Measurements from ENCODE around the gene SMYD4.
"Not testable (repeated sequence)": the region's sequence is repeated elsewhere in the genome, so short reads cannot be mapped to it uniquely, and the experiment has no call there.

The SMYD4 gene

GRCh38 chr17:1783271-1783670, 46.4 kb downstream of the SMYD4 start:
- no peak for DNase-seq (ENCODE audit: low read depth, low spot score)

GRCh38 chr17:1782171-1782567, 47.5 kb downstream of the SMYD4 start:
- DNase-seq (ENCODE audit: low read depth, low spot score) = no peak

DNA sequence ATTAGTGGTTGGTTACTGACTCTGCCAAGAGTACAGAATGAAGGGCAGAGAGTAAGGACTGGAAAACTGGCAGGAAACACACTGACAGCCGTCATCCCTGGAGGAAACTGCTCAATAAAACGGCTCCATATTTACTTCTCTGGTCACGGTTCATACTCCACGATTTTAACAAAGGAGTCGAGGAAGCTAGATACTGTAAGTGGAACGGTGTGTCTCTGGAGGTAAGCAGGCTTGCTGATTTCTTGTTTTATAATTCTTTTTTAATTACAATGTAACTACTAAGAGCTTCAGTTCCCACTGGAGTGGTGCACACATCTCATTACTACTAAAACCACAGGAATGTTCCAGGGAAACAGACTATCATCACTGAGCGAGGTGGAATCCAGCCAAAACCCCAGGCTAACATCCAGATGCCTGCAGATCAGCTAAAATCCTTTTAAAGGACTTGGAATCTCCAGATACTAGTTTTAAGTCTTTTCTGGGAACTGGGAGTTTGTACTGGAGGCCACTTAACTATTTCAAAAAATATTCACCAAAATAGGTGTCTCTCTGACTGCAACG, 50.1 kb downstream of the SMYD4 start:
- no peak for DNase-seq (ENCODE audit: low read depth, low spot score)

DNA sequence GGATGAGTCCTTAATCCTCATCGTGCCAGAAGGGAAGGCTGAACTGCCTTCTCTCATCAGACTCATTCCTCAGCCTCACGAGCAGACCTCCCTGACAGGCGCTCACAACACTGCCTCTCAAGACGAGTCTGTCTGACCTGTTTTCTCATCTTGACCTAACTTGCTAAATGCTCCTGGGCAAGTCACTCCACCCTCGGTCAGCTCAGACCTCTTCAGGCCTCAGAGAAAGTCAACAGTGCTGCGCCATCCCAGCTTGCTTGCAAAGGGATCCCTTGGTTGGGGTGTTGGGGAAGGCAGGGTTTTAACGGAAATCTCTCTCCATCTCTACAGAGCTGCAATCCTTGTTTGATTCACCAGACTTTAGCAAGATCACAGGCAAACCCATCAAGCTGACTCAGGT, 52.8 kb downstream of the SMYD4 start:
- DNase-seq (ENCODE audit: low read depth, low spot score) = no peak

GRCh38 chr17:1776328-1776727, 53.4 kb downstream of the SMYD4 start:
- no peak for DNase-seq (ENCODE audit: low read depth, low spot score)

DNA sequence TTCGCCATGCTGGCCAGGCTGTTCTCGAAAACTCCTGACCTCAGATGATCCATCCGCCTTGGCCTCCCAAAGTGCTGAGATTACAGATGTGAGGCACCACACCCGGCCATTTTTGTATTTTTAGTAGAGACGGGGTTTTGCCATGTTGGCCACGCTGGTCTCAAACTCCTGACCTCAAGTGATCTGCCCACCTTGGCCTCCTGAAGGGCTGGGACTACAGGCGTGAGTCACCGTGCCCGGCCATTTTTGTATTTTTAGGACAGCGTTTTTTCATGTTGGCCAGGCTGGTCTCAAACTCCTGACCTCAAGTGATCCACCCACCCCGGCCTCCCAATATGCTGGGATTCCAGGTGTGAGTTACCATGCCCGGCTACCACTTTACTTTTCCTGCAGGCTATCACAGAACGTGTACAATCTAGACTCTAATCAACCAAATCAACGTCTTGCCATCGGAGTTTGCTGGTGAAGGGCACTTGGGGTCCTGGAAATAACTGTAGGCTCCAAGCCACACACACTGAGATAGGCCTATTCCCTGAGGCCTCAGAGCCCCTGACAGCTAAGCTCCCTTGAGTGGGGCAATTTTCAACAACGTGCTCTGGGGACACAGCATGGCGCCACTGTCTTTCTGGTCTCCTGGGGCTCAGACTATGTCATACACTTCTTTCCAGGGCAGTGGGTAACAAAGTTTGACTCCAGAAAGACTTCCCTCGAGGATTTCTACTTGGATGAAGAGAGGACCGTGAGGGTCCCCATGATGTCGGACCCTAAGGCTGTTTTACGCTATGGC, 55.1 kb downstream of the SMYD4 start:
- no peak for DNase-seq (ENCODE audit: low read depth, low spot score)

- DNase-seq (ENCODE audit: low read depth, low spot score) = no peak
Measured at GRCh38 chr17:1773696-1774181, 56.0 kb downstream of the SMYD4 start.

- DNase-seq (ENCODE audit: low read depth, low spot score) = not testable (repeated sequence)
Measured at GRCh38 chr17:1773000-1773695, 56.6 kb downstream of the SMYD4 start.

GRCh38 chr17:1769822-1770477, 59.8 kb downstream of the SMYD4 start:
- DNase-seq (ENCODE audit: low read depth, low spot score) = no peak

DNA sequence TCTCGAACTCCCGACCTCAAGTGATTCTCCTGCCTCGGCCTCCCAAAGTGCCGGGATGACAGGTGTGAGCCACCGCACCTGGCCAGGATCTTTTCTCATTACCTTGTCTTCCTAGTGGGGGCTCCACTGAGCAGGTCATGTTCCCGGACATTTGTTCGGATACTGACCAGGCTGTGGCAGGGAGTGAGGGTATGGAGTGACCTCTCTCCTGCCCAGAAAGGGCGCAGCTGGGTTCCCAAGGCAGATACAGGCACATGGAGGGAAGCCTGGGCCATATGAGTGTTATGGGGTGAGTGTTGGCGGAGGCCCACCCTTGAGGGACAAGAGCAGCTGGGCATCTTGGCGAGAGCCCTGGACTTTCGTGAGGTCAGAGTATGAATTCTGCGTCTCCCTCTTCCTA, 62.3 kb downstream of the SMYD4 start:
- DNase-seq (ENCODE audit: low read depth, low spot score) = no peak

GRCh38 chr17:1766382-1767135, 63.1 kb downstream of the SMYD4 start:
- DNase-seq (ENCODE audit: low read depth, low spot score) = no peak

- no peak for DNase-seq (ENCODE audit: low read depth, low spot score)
Measured at GRCh38 chr17:1765576-1765975, 64.1 kb downstream of the SMYD4 start.

DNA sequence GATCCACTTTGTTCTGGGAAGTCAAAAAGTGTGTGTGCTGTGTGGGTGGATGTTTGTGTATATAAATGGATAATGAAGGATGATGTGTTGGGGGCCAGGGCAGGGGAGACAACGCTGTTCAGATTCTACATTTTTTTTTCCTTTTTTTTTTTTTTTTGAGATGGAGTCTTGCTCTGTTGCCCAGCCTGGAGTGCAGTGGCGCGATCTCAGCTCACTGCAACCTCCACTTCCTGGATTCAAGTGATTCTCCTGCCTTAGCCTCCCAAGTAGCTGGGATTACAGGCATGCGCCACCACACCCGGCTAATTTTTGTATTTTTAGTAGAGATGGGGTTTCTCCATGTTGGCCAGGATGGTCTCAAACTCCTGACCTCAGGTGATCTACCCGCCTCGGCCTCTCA, 65.0 kb downstream of the SMYD4 start:
- DNase-seq (ENCODE audit: low read depth, low spot score) = not testable (repeated sequence)

DNA sequence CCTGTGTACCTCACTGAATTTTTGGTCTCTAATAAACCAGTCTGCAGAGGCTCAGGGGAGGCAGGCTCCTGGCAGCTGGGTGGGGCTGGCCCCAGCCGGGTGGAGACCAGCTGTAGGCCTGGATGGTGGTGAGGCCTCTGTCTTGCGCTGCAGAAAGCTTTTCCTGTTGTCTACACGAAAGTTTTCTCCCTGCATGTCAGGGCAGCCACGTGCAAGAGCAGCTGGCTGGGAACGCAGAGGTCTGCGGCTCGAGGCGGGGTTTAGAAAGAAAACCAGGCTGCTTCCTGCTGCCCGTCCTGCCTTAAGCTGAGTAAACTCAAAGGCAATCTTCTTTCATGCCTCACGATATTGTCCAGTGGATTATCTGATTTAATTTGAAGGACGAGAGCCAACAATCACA, 65.4 kb downstream of the SMYD4 start:
- peak; percentile 15 for DNase-seq (ENCODE audit: low read depth, low spot score)

GRCh38 chr17:1762901-1763898, 66.5 kb downstream of the SMYD4 start:
- no peak for DNase-seq (ENCODE audit: low read depth, low spot score)

DNA sequence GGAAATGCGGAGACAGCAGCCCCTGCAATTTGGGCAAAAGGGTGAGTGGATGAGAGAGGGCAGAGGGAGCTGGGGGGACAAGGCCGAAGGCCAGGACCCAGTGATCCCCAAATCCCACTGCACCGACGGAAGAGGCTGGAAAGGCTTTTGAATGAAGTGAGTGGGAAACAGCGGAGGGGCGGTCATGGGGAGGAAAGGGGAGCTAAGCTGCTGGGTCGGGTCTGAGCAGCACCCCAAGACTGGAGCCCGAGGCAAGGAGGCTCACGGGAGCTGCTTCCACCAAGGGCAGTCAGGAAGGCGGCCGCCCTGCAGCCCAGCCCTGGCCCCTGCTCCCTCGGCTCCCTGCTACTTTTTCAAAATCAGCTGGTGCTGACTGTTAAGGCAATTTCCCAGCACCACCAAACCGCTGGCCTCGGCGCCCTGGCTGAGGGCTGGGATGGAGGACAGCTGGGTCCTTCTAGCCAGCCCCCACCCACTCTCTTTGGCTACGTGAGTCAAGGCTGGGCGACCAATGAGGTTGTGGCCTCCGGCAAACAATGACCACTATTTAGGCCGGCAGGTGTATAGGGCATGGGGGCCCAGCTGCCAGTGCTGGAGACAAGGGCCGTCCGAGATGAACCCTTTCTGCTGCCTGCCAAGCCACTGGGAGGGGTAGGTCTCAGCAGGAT, 67.3 kb downstream of the SMYD4 start:
- DNase-seq (ENCODE audit: low read depth, low spot score) = no peak

DNA sequence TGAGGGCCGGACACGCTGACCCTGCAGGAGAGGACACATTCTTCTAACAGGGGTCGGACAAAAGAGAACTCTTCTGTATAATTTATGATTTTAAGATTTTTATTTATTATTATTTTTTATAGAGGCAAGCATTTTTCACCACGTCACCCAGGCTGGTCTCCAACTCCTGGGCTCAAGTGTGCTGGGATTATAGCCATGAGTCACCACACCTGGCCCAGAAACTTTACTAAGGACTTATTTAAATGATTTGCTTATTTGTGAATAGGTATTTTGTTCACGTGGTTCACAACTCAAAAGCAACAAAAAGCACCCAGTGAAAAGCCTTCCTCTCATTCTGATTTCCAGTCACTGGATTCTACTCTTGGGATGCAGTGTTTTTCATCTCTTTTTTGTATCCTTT, 70.2 kb downstream of the SMYD4 start:
- no peak for DNase-seq (ENCODE audit: low read depth, low spot score)

GRCh38 chr17:1758807-1759206, 70.9 kb downstream of the SMYD4 start:
- DNase-seq (ENCODE audit: low read depth, low spot score) = no peak

DNA sequence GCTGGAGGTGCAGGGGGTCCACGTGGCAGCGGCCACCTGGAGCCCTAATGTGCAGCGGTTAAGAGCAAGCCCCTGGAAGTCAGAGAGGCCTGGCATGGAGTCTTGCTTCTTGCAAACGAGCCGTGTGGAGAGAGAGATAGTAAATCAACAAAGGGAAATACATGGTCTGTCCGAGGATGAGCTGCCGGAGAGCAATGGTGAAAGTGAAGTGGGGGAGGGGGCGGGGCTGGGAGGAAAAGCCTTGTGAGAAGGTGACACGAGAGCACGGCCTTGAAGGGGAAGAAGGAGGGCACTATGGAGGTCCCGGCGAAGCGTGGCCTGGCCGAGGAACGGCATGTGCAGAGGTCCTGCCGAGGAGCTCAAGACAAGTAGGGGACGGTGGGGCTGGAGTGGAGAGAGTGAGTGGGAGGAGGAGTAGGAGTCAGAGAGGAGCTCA, 73.9 kb downstream of the SMYD4 start:
- no peak for DNase-seq (ENCODE audit: low read depth, low spot score)

Measured in activated naive CD8-positive, alpha-beta T cell treated with anti-CD3 and anti-CD28 coated beads, Interleukin-2, amount 50 U/mL, for 16 hours (primary cell).